ENCODE data around the gene SCAI.

GRCh38 chr9:124946167-124946566, 197.2 kb downstream of the SCAI start:
- TF ChIP-seq REST (IDR thresholded peaks at IDR 0.05; ENCODE audit: insufficient read depth in 1 of 2, low read depth in 2 of 2, low read length in 2 of 2) (no peak), TAF1 (IDR thresholded peaks at IDR 0.05; ENCODE audit: borderline replicate concordance, insufficient read depth, low read length) (no peak), POLR2AphosphoS5 (IDR thresholded peaks at IDR 0.05; ENCODE audit: low read depth, low read length) (no peak), SIN3A (IDR thresholded peaks at IDR 0.05; ENCODE audit: borderline replicate concordance, insufficient read depth, low read length) (no peak), FOXP2 (optimal IDR thresholded peaks at IDR 0.05; ENCODE audit: borderline replicate concordance, extremely low read depth, extremely low read length, insufficient read depth) (no peak)
